HepG2 (cell line): Measurements from ENCODE around the gene UNC13D. TPM values are rescaled to one million over a fixed set of nuclear protein-coding genes. Genes with fewer than 3 reads are reported as not detected.

Experiments
- ATF1 ChIP-seq: IDR thresholded peaks from 2 replicates; pipeline ENCODE4 v1.6.1; 2016; ENCODE audit warnings: mild to moderate bottlenecking, control low read depth
- CENPT ChIP-seq: sonication (generic); formaldehyde crosslinking; IDR thresholded peaks from 2 replicates; pipeline ENCODE4 v1.8.0; 2022; ENCODE audit warnings: low read depth, mild to moderate bottlenecking, moderate library complexity, missing genetic modification reagents
- E2F2 ChIP-seq: sonication (generic); formaldehyde crosslinking; IDR thresholded peaks from 2 replicates; pipeline ENCODE4 v1.4.0; 2020; ENCODE audit warnings: missing genetic modification reagents, borderline replicate concordance
- EED ChIP-seq: sonication (generic); formaldehyde crosslinking; IDR thresholded peaks from 2 replicates; pipeline ENCODE4 v1.5.0; 2020; ENCODE audit warnings: mild to moderate bottlenecking, missing genetic modification reagents
- FOXA3 ChIP-seq: IDR thresholded peaks from 2 replicates; pipeline ENCODE4 v1.6.1; 2016; ENCODE audit warnings: missing genetic modification reagents, missing compliant biosample characterization
- FOXK1 ChIP-seq: sonication (generic); formaldehyde crosslinking; IDR thresholded peaks from 2 replicates; pipeline ENCODE4 v1.4.0; 2020; ENCODE audit warnings: low read depth, missing genetic modification reagents, borderline replicate concordance
- GTF3A ChIP-seq: sonication (generic); formaldehyde crosslinking; conservative IDR thresholded peaks from 2 replicates; pipeline ENCODE4 v1.4.0; 2020; ENCODE audit warnings: mild to moderate bottlenecking, missing genetic modification reagents
- IKZF1 ChIP-seq: fragments of 450-650 bp; IDR thresholded peaks from 2 replicates; pipeline ENCODE4 v1.7.1; 2016
- MAZ ChIP-seq, 2 experiments: sonication (generic) in 1 of 2; formaldehyde crosslinking in 1 of 2; IDR thresholded peaks; 2 replicates each; pipeline versions ENCODE4 v1.5.0 to v1.6.1; 2012 to 2020; ENCODE audit warnings: low read depth in 2 of 2, mild to moderate bottlenecking in 2 of 2, borderline replicate concordance in 1 of 2, improper control_type of control experiment in 1 of 2, low read length in 1 of 2, missing genetic modification reagents in 1 of 2, moderate library complexity in 1 of 2
- MEF2D ChIP-seq: sonication (generic); formaldehyde crosslinking; IDR thresholded peaks from 2 replicates; pipeline ENCODE4 v1.5.1; 2020; ENCODE audit warnings: mild to moderate bottlenecking, missing genetic modification reagents
- MLX ChIP-seq: IDR thresholded peaks from 2 replicates; pipeline ENCODE4 v1.6.1; 2016
- MYNN ChIP-seq: sonication (generic); formaldehyde crosslinking; IDR thresholded peaks from 2 replicates; pipeline ENCODE4 v1.4.0; 2020; ENCODE audit warnings: mild to moderate bottlenecking, low read depth, missing genetic modification reagents
- PHF5A ChIP-seq: IDR thresholded peaks from one replicate; pipeline ENCODE4 v1.6.1; 2018; ENCODE audit warnings: low read depth, missing genetic modification reagents; ENCODE audit not compliant: unreplicated experiment
- POLR2AphosphoS5 ChIP-seq: IDR thresholded peaks from 2 replicates; pipeline ENCODE4 v1.6.1; 2012; ENCODE audit warnings: low read depth, low read length
- REPIN1 ChIP-seq: sonication (generic); formaldehyde crosslinking; IDR thresholded peaks from 2 replicates; pipeline ENCODE4 v1.8.0; 2022; ENCODE audit warnings: missing genetic modification reagents, low read depth, mild to moderate bottlenecking, borderline replicate concordance
- SAP130 ChIP-seq: IDR thresholded peaks from 2 replicates; pipeline ENCODE4 v1.6.1; 2016; ENCODE audit warnings: low read depth
- SMAD3 ChIP-seq: sonication (generic); formaldehyde crosslinking; IDR thresholded peaks from 2 replicates; pipeline ENCODE4 v1.4.0; 2020; ENCODE audit warnings: missing genetic modification reagents
- TCF12 ChIP-seq, 2 experiments: fragments of 450-650 bp in 1 of 2; sonication (generic) in 1 of 2; formaldehyde crosslinking in 1 of 2; IDR thresholded peaks; 2 replicates each; pipeline versions ENCODE4 v1.6.1 to v1.8.0; 2017 to 2022; ENCODE audit warnings: antibody characterized with exemption in 1 of 2, mild to moderate bottlenecking in 1 of 2, missing genetic modification reagents in 1 of 2, moderate library complexity in 1 of 2
- THAP11 ChIP-seq: IDR thresholded peaks from 2 replicates; pipeline ENCODE4 v1.6.1; 2016; ENCODE audit warnings: missing biosample characterization, missing genetic modification reagents
- TOPORS ChIP-seq: sonication (generic); formaldehyde crosslinking; IDR thresholded peaks from 2 replicates; pipeline ENCODE4 v1.8.0; 2023; ENCODE audit warnings: mild to moderate bottlenecking, missing genetic modification reagents
- WIZ ChIP-seq: sonication (generic); formaldehyde crosslinking; IDR thresholded peaks from 2 replicates; pipeline ENCODE4 v1.5.1; 2020; ENCODE audit warnings: mild to moderate bottlenecking, missing genetic modification reagents
- YY1 ChIP-seq: IDR thresholded peaks from 2 replicates; pipeline ENCODE4 v1.6.1; 2011; ENCODE audit warnings: low read length, low read depth, moderate library complexity, mild to moderate bottlenecking; ENCODE audit not compliant: insufficient read depth, insufficient replicate concordance
- ZFX ChIP-seq: sonication (generic); formaldehyde crosslinking; IDR thresholded peaks from 2 replicates; pipeline ENCODE4 v1.4.0; 2020; ENCODE audit warnings: mild to moderate bottlenecking, low read depth, missing genetic modification reagents, moderate library complexity
- ZMYM4 ChIP-seq: sonication (generic); formaldehyde crosslinking; IDR thresholded peaks from 2 replicates; pipeline ENCODE4 v1.8.1; 2023; ENCODE audit warnings: mild to moderate bottlenecking, missing genetic modification reagents
- ZNF232 ChIP-seq: sonication (generic); formaldehyde crosslinking; IDR thresholded peaks from 2 replicates; pipeline ENCODE4 v1.4.0; 2020; ENCODE audit warnings: missing genetic modification reagents, borderline replicate concordance
- ZNF451 ChIP-seq: sonication (generic); formaldehyde crosslinking; IDR thresholded peaks from 2 replicates; pipeline ENCODE4 v1.5.0; 2020; ENCODE audit warnings: mild to moderate bottlenecking, missing genetic modification reagents
- ZNF460 ChIP-seq: sonication (generic); formaldehyde crosslinking; IDR thresholded peaks from 2 replicates; pipeline ENCODE4 v1.5.1; 2020; ENCODE audit warnings: missing genetic modification reagents, mild to moderate bottlenecking, borderline replicate concordance
- ZNF552 ChIP-seq: sonication (generic); formaldehyde crosslinking; IDR thresholded peaks from 2 replicates; pipeline ENCODE4 v1.9.0; 2022; ENCODE audit warnings: missing genetic modification reagents, mild to moderate bottlenecking, borderline replicate concordance
- ZNF614 ChIP-seq: IDR thresholded peaks from 2 replicates; pipeline ENCODE4 v1.6.1; 2018; ENCODE audit warnings: missing biosample characterization, missing genetic modification reagents, inconsistent platforms, borderline replicate concordance
- ZNF670 ChIP-seq: sonication (generic); formaldehyde crosslinking; IDR thresholded peaks from 2 replicates; pipeline ENCODE4 v1.8.0; 2022; ENCODE audit warnings: mild to moderate bottlenecking, missing genetic modification reagents, borderline replicate concordance
- ZNF850 ChIP-seq: sonication (generic); formaldehyde crosslinking; conservative IDR thresholded peaks from 2 replicates; pipeline ENCODE4 v1.9.0; 2021; ENCODE audit warnings: mild to moderate bottlenecking, missing genetic modification reagents
- polyA plus RNA-seq, 8 experiments: library from polyadenylated mRNA; depleted of rRNA in 3 of 8; stranded (reverse) in 7 of 8; unstranded in 1 of 8; fragments of >200 nt; fragmentation: Illumina TruSeq in 4 of 8; extraction: Trizol in 4 of 8; gene quantifications; 2 replicates each; pipeline versions ENCODE4 v1.2.1 to v1.2.3, GENCODE V29; 2011 to 2016; ENCODE audit warnings: low read depth in 4 of 8, missing spikeins in 1 of 8, mixed read lengths in 1 of 8; ENCODE audit not compliant: insufficient read depth in 1 of 8
- total RNA-seq, 5 experiments: library from RNA; depleted of rRNA; stranded (reverse); fragments of >200 nt; fragmentation: Illumina TruSeq; extraction: Trizol; gene quantifications; 2 replicates each; pipeline ENCODE4 v1.2.3, GENCODE V29; 2016; ENCODE audit warnings: low read depth in 1 of 5

UNC13D gene
- total and polyA plus RNA-seq, 2 of the 13 experiments (the other 11 are each of a cell fraction or from before 2014, with no cell fraction given): 29.7 to 42.7 TPM

DNA sequence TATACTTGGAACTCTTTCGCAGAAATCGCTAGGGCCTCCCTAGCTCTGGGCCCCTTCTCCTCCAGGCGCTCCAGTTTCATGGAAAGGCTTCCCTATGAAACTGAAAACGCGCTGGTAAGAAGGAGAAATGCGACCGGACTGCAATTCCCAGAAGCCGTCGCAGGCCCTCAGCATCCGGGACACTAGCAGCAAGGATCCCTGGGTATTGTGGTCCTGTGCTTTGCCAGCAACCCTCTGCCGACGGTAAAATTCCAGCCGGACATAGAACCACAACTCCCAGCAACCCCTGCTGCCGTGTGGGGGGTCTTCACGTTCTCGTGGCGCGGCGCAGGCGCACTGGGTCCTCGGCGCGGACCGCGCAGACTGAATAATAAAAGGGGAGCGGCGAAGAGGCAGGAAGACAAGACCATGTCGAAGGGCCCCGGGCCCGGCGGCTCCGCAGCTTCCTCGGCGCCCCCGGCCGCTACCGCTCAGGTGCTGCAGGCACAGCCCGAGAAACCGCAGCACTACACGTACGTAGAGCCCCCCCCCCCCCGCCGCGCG, 59.7 kb downstream of the UNC13D start, which contains the start of gene UNK (continued):
- TF ChIP-seq ZNF451 (CRISPR knock-in tag) (no peak; the same call in 1 of the 2 replicates), CENPT (CRISPR knock-in tag) (no peak), MEF2D (CRISPR knock-in tag) (peak; percentile 47; the same call in 1 of the 2 replicates), ZNF232 (CRISPR knock-in tag) (peak; percentile 65; the same call in 1 of the 2 replicates), REPIN1 (CRISPR knock-in tag) (peak; percentile 76; the same call in 1 of the 2 replicates), EED (CRISPR knock-in tag) (peak; percentile 13; the same call in 1 of the 2 replicates), GTF3A (CRISPR knock-in tag) (no peak), TOPORS (peak; percentile 10; the same call in 1 of the 2 replicates), TCF12 (IDR thresholded peaks at IDR 0.05) (no peak), TCF12 (CRISPR knock-in tag; IDR thresholded peaks at IDR 0.05) (no peak; the same call in 1 of the 2 replicates), ZNF614 (CRISPR knock-in tag) (0 out of 2 replicates have a peak, but pooled peaks have one; percentile 19), POLR2AphosphoS5 (peak; percentile 85), YY1 (peak; percentile 44), ZFX (peak; percentile 3; the same call in 1 of the 2 replicates), SAP130 (CRISPR knock-in tag) (0 out of 2 replicates have a peak, but pooled peaks have one; percentile 26), ATF1 (CRISPR knock-in tag) (peak; percentile 95), MAZ (IDR thresholded peaks at IDR 0.05; ENCODE audit: borderline replicate concordance, low read depth, low read length) (peak; percentile 92; the same call in 1 of the 2 replicates), MAZ (CRISPR knock-in tag; IDR thresholded peaks at IDR 0.05; ENCODE audit: low read depth) (peak; percentile 94), ZNF460 (CRISPR knock-in tag) (peak; percentile 37; the same call in 1 of the 2 replicates), FOXA3 (peak; percentile 65), ZMYM4 (CRISPR knock-in tag) (no peak; the same call in none of the 2 replicates), ZNF552 (CRISPR knock-in tag) (no peak), ZNF850 (CRISPR knock-in tag) (no peak), MLX (CRISPR knock-in tag) (no peak), IKZF1 (no peak), ZNF670 (CRISPR knock-in tag) (peak; percentile 57; the same call in 1 of the 2 replicates), FOXK1 (CRISPR knock-in tag) (peak; percentile 67), THAP11 (CRISPR knock-in tag) (peak; percentile 98), SMAD3 (CRISPR knock-in tag) (peak; percentile 36), E2F2 (CRISPR knock-in tag) (peak; percentile 87), WIZ (CRISPR knock-in tag) (no peak), MYNN (CRISPR knock-in tag) (0 out of 2 replicates have a peak, but pooled peaks have one; percentile 31), PHF5A (CRISPR knock-in tag) (peak; percentile 86)
